ENCODE results near the gene AKAP1.

The AKAP1 gene

GRCh38 chr17:57111386-57111785, 26.3 kb downstream of the AKAP1 start:
- Histone ChIP-seq H3K9ac (ENCODE audit: insufficient read length, low read depth) (no peak overlapping the region), H3K4me3 (ENCODE audit: insufficient read length, low read depth) (no peak overlapping the region), H3K36me3 (ENCODE audit: insufficient read depth, insufficient read length, low read length) (peaks cover 54% of the 10 kb centered on the region), H3K4me1 (ENCODE audit: insufficient read depth, insufficient read length) (peaks cover 29% of the 10 kb centered on the region), H3K27me3 (ENCODE audit: insufficient read depth, insufficient read length) (no peaks in the 10 kb centered on the region), H3K9me3 (ENCODE audit: insufficient read depth, low read length) (no peaks in the 10 kb centered on the region)
- DNase-seq (ENCODE audit: low read depth, low spot score), result no peak
- TF ChIP-seq SUZ12 (IDR thresholded peaks at IDR 0.05; ENCODE audit: extremely low read depth, insufficient read depth, insufficient read length) (no peak), ZNF274 (IDR thresholded peaks at IDR 0.05; ENCODE audit: low read depth, low read length) (no peak), YY1 (IDR thresholded peaks at IDR 0.05; ENCODE audit: insufficient read depth, insufficient read length) (no peak)

- Histone ChIP-seq H3K4me1 (ENCODE audit: insufficient read depth, insufficient read length) (peaks cover 26% of the 10 kb centered on the region), H3K9me3 (ENCODE audit: insufficient read depth, low read length) (no peaks in the 10 kb centered on the region), H3K36me3 (ENCODE audit: insufficient read depth, insufficient read length, low read length) (peaks cover 63% of the 10 kb centered on the region), H3K9ac (ENCODE audit: insufficient read length, low read depth) (no peak overlapping the region), H3K4me3 (ENCODE audit: insufficient read length, low read depth) (no peak overlapping the region), H3K27me3 (ENCODE audit: insufficient read depth, insufficient read length) (no peaks in the 10 kb centered on the region)
- no peak for DNase-seq (ENCODE audit: low read depth, low spot score)
- TF ChIP-seq SUZ12 (IDR thresholded peaks at IDR 0.05; ENCODE audit: extremely low read depth, insufficient read depth, insufficient read length) (no peak), YY1 (IDR thresholded peaks at IDR 0.05; ENCODE audit: insufficient read depth, insufficient read length) (no peak), ZNF274 (IDR thresholded peaks at IDR 0.05; ENCODE audit: low read depth, low read length) (no peak)
These were observed 28.0 kb downstream of the AKAP1 start for GRCh38 chr17:57113011-57113410.

GRCh38 chr17:57113656-57114055, 28.6 kb downstream of the AKAP1 start:
- TF ChIP-seq SUZ12 (IDR thresholded peaks at IDR 0.05; ENCODE audit: extremely low read depth, insufficient read depth, insufficient read length) (no peak), ZNF274 (IDR thresholded peaks at IDR 0.05; ENCODE audit: low read depth, low read length) (no peak), YY1 (IDR thresholded peaks at IDR 0.05; ENCODE audit: insufficient read depth, insufficient read length) (no peak)

GRCh38 chr17:57114085-57114673, 29.1 kb downstream of the AKAP1 start:
- H3K27me3 ChIP-seq (ENCODE audit: insufficient read depth, insufficient read length), result no peaks in the 10 kb centered on the region
- TF ChIP-seq SUZ12 (IDR thresholded peaks at IDR 0.05; ENCODE audit: extremely low read depth, insufficient read depth, insufficient read length), result no peak
- no peak for TF ChIP-seq YY1 (IDR thresholded peaks at IDR 0.05; ENCODE audit: insufficient read depth, insufficient read length)
- TF ChIP-seq ZNF274 (IDR thresholded peaks at IDR 0.05; ENCODE audit: low read depth, low read length), result no peak
- no peaks in the 10 kb centered on the region for H3K9me3 ChIP-seq (ENCODE audit: insufficient read depth, low read length)
- peaks cover 19% of the 10 kb centered on the region for H3K4me1 ChIP-seq (ENCODE audit: insufficient read depth, insufficient read length)
- no peak overlapping the region for H3K9ac ChIP-seq (ENCODE audit: insufficient read length, low read depth)
- peak; percentile 30 for DNase-seq (ENCODE audit: low read depth, low spot score)
- no peak overlapping the region for H3K4me3 ChIP-seq (ENCODE audit: insufficient read length, low read depth)
- H3K36me3 ChIP-seq (ENCODE audit: insufficient read depth, insufficient read length, low read length), result peaks cover 71% of the 10 kb centered on the region

More at GRCh38 chr17:57113656-57114055, 28.6 kb downstream of the AKAP1 start:
- DNase-seq (ENCODE audit: low read depth, low spot score), result no peak
- H3K4me1 ChIP-seq (ENCODE audit: insufficient read depth, insufficient read length), result peaks cover 23% of the 10 kb centered on the region
- no peak overlapping the region for H3K4me3 ChIP-seq (ENCODE audit: insufficient read length, low read depth)
- no peaks in the 10 kb centered on the region for H3K9me3 ChIP-seq (ENCODE audit: insufficient read depth, low read length)
- H3K36me3 ChIP-seq (ENCODE audit: insufficient read depth, insufficient read length, low read length), result peaks cover 65% of the 10 kb centered on the region
- H3K27me3 ChIP-seq (ENCODE audit: insufficient read depth, insufficient read length), result no peaks in the 10 kb centered on the region
- H3K9ac ChIP-seq (ENCODE audit: insufficient read length, low read depth), result no peak overlapping the region

- no peaks in the 10 kb centered on the region for H3K9me3 ChIP-seq (ENCODE audit: insufficient read depth, low read length)
- DNase-seq (ENCODE audit: low read depth, low spot score), result no peak
- no peak overlapping the region for H3K9ac ChIP-seq (ENCODE audit: insufficient read length, low read depth)
- H3K4me1 ChIP-seq (ENCODE audit: insufficient read depth, insufficient read length), result peaks cover 10% of the 10 kb centered on the region
- no peak for TF ChIP-seq ZNF274 (IDR thresholded peaks at IDR 0.05; ENCODE audit: low read depth, low read length)
- TF ChIP-seq SUZ12 (IDR thresholded peaks at IDR 0.05; ENCODE audit: extremely low read depth, insufficient read depth, insufficient read length), result no peak
- TF ChIP-seq YY1 (IDR thresholded peaks at IDR 0.05; ENCODE audit: insufficient read depth, insufficient read length), result no peak
- H3K4me3 ChIP-seq (ENCODE audit: insufficient read length, low read depth), result no peak overlapping the region
- no peaks in the 10 kb centered on the region for H3K27me3 ChIP-seq (ENCODE audit: insufficient read depth, insufficient read length)
- peaks cover 78% of the 10 kb centered on the region for H3K36me3 ChIP-seq (ENCODE audit: insufficient read depth, insufficient read length, low read length)
These were observed 30.3 kb downstream of the AKAP1 start for GRCh38 chr17:57115377-57115776.

- Histone ChIP-seq H3K4me3 (ENCODE audit: insufficient read length, low read depth) (no peak overlapping the region), H3K27me3 (ENCODE audit: insufficient read depth, insufficient read length) (no peaks in the 10 kb centered on the region), H3K9me3 (ENCODE audit: insufficient read depth, low read length) (no peaks in the 10 kb centered on the region), H3K4me1 (ENCODE audit: insufficient read depth, insufficient read length) (peaks cover 10% of the 10 kb centered on the region), H3K9ac (ENCODE audit: insufficient read length, low read depth) (no peak overlapping the region), H3K36me3 (ENCODE audit: insufficient read depth, insufficient read length, low read length) (peaks cover 82% of the 10 kb centered on the region)
- no peak for TF ChIP-seq YY1 (IDR thresholded peaks at IDR 0.05; ENCODE audit: insufficient read depth, insufficient read length)
- DNase-seq (ENCODE audit: low read depth, low spot score), result no peak
These were observed 30.9 kb downstream of the AKAP1 start for GRCh38 chr17:57115916-57116315.

GRCh38 chr17:57117798-57118197, 32.8 kb downstream of the AKAP1 start:
- Histone ChIP-seq H3K27me3 (ENCODE audit: insufficient read depth, insufficient read length) (no peaks in the 10 kb centered on the region), H3K36me3 (ENCODE audit: insufficient read depth, insufficient read length, low read length) (peaks cover 73% of the 10 kb centered on the region), H3K4me1 (ENCODE audit: insufficient read depth, insufficient read length) (peaks cover 10% of the 10 kb centered on the region), H3K9ac (ENCODE audit: insufficient read length, low read depth) (no peak overlapping the region), H3K4me3 (ENCODE audit: insufficient read length, low read depth) (no peak overlapping the region), H3K9me3 (ENCODE audit: insufficient read depth, low read length) (no peaks in the 10 kb centered on the region)
- DNase-seq (ENCODE audit: low read depth, low spot score), result no peak
- no peak for TF ChIP-seq SUZ12 (IDR thresholded peaks at IDR 0.05; ENCODE audit: extremely low read depth, insufficient read depth, insufficient read length)
- no peak for TF ChIP-seq ZNF274 (IDR thresholded peaks at IDR 0.05; ENCODE audit: low read depth, low read length)
- TF ChIP-seq YY1 (IDR thresholded peaks at IDR 0.05; ENCODE audit: insufficient read depth, insufficient read length), result no peak

Data from NT2/D1 (cell line).